HG02623 (cell line): ENCODE data around the gene ALKBH1.
"Not testable (repeated sequence)": the region's sequence is repeated elsewhere in the genome, so short reads cannot be mapped to it uniquely, and the experiment has no call there.

Experiments used
- ATAC-seq: cut with Tn5 transposase; IDR thresholded peaks from one replicate; pipeline ENCODE4 v1.9.1; 2021; ENCODE audit warnings: moderate library complexity; ENCODE audit not compliant: unreplicated experiment

ALKBH1 gene

GRCh38 chr14:77674931-77675330 lies 32.9 kb downstream of the ALKBH1 start:
- ATAC-seq = no peak

- ATAC-seq = no peak
These were observed 34.6 kb downstream of the ALKBH1 start for GRCh38 chr14:77673193-77673592.

- no peak for ATAC-seq
These were observed 40.5 kb downstream of the ALKBH1 start for GRCh38 chr14:77667331-77667730.

GRCh38 chr14:77663293-77663692 lies 44.5 kb downstream of the ALKBH1 start:
- ATAC-seq = no peak

GRCh38 chr14:77661562-77661961 lies 46.3 kb downstream of the ALKBH1 start:
- not testable (repeated sequence) for ATAC-seq

GRCh38 chr14:77660754-77661153 lies 47.1 kb downstream of the ALKBH1 start:
- ATAC-seq = no peak

GRCh38 chr14:77659831-77660230 lies 48.0 kb downstream of the ALKBH1 start:
- ATAC-seq = no peak

GRCh38 chr14:77657280-77657679 lies 50.5 kb downstream of the ALKBH1 start:
- no peak for ATAC-seq

GRCh38 chr14:77654001-77654441 lies 53.8 kb downstream of the ALKBH1 start:
- no peak for ATAC-seq

GRCh38 chr14:77649326-77649725 lies 58.5 kb downstream of the ALKBH1 start:
- no peak for ATAC-seq

- ATAC-seq = no peak
These were observed 59.2 kb downstream of the ALKBH1 start for GRCh38 chr14:77648520-77649200.

GRCh38 chr14:77647853-77648252 lies 60.0 kb downstream of the ALKBH1 start:
- no peak for ATAC-seq

GRCh38 chr14:77646907-77647306 lies 60.9 kb downstream of the ALKBH1 start:
- ATAC-seq = no peak

GRCh38 chr14:77645520-77646230 lies 62.1 kb downstream of the ALKBH1 start:
- no peak for ATAC-seq

- ATAC-seq = no peak
These were observed 65.4 kb downstream of the ALKBH1 start for GRCh38 chr14:77642407-77642806.

GRCh38 chr14:77641534-77642341 lies 66.1 kb downstream of the ALKBH1 start:
- ATAC-seq = no peak

GRCh38 chr14:77640756-77641533 lies 66.9 kb downstream of the ALKBH1 start:
- ATAC-seq = no peak

- no peak for ATAC-seq
These were observed 69.1 kb downstream of the ALKBH1 start for GRCh38 chr14:77638771-77639171.

GRCh38 chr14:77635869-77636268 lies 72.0 kb downstream of the ALKBH1 start:
- ATAC-seq = not testable (repeated sequence)

GRCh38 chr14:77635466-77635865 lies 72.4 kb downstream of the ALKBH1 start:
- not testable (repeated sequence) for ATAC-seq

GRCh38 chr14:77630111-77630510 lies 77.7 kb downstream of the ALKBH1 start:
- no peak for ATAC-seq
